ENCODE results near the gene PRDM15. TPM values are rescaled to one million over a fixed set of nuclear protein-coding genes. Genes with fewer than 3 reads are reported as not detected.

The PRDM15 gene
- polyA plus RNA-seq, 1 experiment: 7.6 TPM

DNA sequence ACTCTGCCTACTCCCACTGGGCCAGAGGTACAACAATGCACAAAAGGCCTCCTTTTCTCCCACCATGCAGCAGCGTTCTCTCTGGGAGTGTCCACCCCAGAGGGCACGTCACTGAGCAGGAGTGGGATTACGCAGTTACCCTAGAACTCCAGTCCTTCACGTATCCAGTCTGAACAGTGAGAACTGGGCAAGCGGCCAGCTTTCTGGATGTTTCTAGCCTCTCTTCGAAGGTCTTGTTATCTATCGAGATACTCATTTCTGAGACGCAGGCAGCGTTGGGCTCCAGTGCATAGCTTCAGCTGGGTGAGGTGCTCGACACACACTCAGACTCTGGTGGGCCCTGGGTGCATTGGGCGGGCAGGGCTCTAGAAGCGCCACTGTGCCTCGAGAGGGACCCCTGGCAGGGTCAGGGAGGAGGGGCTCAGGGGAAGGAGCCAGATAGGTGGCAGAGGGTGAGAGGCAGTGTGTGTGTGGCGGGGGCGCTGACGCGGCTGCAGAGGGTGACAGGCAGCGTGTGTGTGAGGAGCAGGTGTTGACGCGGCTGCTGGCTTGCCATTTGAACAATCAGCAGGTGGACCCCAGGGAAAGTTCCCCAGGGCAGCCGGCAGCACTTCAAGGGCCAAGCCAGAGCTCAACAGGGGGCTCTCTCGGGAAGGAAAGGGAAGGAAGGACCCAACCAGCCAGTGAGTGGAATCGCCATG is 27.9 kb downstream of the PRDM15 start:
- no peak for DNase-seq (ENCODE audit: low read depth)
- CTCF ChIA-PET: interaction anchor here (1.5 kb wide), 1 partner anchor 9 kb away, joined by 4 read pairs; no protein-coding TSS in a partner anchor
- peaks cover 8% of the 10 kb centered on the region for H3K36me3 ChIP-seq (ENCODE audit: control insufficient read depth, insufficient read depth, low read length)
- no peaks in the 10 kb centered on the region for H3K27me3 ChIP-seq (ENCODE audit: control insufficient read depth, insufficient read depth, low read length)
- no peak overlapping the region for H3K4me3 ChIP-seq (ENCODE audit: low read depth, low read length)
- POLR2A ChIA-PET: no interaction called here
- TF ChIP-seq, protein P1, sequence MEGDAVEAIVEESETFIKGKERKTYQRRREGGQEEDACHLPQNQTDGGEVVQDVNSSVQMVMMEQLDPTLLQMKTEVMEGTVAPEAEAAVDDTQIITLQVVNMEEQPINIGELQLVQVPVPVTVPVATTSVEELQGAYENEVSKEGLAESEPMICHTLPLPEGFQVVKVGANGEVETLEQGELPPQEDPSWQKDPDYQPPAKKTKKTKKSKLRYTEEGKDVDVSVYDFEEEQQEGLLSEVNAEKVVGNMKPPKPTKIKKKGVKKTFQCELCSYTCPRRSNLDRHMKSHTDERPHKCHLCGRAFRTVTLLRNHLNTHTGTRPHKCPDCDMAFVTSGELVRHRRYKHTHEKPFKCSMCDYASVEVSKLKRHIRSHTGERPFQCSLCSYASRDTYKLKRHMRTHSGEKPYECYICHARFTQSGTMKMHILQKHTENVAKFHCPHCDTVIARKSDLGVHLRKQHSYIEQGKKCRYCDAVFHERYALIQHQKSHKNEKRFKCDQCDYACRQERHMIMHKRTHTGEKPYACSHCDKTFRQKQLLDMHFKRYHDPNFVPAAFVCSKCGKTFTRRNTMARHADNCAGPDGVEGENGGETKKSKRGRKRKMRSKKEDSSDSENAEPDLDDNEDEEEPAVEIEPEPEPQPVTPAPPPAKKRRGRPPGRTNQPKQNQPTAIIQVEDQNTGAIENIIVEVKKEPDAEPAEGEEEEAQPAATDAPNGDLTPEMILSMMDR (IDR thresholded peaks at IDR 0.05; ENCODE audit: insufficient read depth, low read depth, low read length): no peak

DNA sequence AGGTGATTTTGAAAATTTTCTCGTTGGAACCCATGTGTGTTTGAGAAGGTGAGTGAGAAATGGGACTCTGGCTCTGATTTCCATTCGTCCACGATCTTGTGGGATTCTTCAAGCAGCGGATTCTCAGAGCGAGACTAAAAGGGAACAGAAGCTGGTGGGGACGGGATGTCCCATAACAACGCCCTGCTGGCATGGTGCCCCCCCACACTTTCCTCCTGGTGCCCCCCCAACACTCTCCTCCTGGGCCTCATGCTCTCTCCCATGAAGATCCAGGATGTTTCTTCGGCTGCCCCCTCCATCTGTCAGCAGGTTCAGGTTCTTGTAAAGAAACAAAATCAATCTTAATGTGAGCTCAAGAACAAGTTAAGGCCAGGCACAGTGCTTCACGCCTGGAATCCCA is 29.1 kb downstream of the PRDM15 start:
- Histone ChIP-seq H3K36me3 (ENCODE audit: control insufficient read depth, insufficient read depth, low read length) (peaks cover 8% of the 10 kb centered on the region), H3K4me3 (ENCODE audit: low read depth, low read length) (no peak overlapping the region), H3K27me3 (ENCODE audit: control insufficient read depth, insufficient read depth, low read length) (no peaks in the 10 kb centered on the region)
- ChIA-PET CTCF (interaction anchor here (0.6 to 1.2 kb wide), 3 partner anchors 10 to 425 kb away, joined by 3 read pairs; no protein-coding TSS in a partner anchor), POLR2A (no interaction called here)
- no peak for DNase-seq (ENCODE audit: low read depth)
- TF ChIP-seq, protein P1 (IDR thresholded peaks at IDR 0.05; ENCODE audit: insufficient read depth, low read depth, low read length): no peak

DNA sequence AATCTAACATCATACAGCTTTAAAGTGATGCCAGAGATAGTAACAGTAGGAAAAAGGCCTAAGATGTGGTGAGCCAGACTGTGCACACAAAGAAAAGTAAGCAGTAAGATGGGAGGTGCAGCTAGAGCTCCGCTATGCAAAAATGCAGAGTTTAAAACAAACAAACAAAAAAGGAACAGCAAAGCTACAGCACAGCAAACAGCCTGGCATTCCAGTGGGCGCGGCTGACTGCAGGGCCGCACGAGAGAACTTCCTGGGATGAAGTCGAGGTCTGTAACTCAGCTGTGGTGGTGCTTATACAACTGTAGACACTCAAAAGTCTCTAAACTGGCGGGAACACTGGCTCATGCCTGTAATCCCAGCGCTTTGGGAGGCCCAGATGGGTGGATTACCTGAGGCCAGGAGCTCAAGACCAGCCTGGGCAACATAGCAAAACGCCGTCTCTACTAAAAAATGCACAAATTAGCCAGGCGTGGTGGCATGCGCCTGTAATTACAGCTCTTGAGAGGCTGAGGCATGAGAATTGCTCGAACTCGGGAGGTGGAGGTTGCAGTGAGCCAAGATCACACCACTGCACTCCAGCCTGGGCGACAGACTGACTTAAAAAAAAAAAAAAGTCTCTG is 30.1 kb downstream of the PRDM15 start:
- peaks cover 3% of the 10 kb centered on the region; the same call in 1 of the 2 replicates for H3K36me3 ChIP-seq (ENCODE audit: control insufficient read depth, insufficient read depth, low read length)
- no peak for DNase-seq (ENCODE audit: low read depth)
- POLR2A ChIA-PET: no interaction called here

GRCh38 chr21:41848533-41848932 is 30.6 kb downstream of the PRDM15 start:
- TF ChIP-seq, protein P1 (IDR thresholded peaks at IDR 0.05; ENCODE audit: insufficient read depth, low read depth, low read length): no peak
- Histone ChIP-seq H3K4me3 (ENCODE audit: low read depth, low read length) (no peak overlapping the region), H3K27me3 (ENCODE audit: control insufficient read depth, insufficient read depth, low read length) (no peaks in the 10 kb centered on the region), H3K36me3 (ENCODE audit: control insufficient read depth, insufficient read depth, low read length) (peaks cover 1% of the 10 kb centered on the region; the same call in 1 of the 2 replicates)
- CTCF ChIA-PET: no interaction called here
- DNase-seq (ENCODE audit: low read depth): no peak
- POLR2A ChIA-PET: no interaction called here

More for the DNA sequence above, 30.1 kb downstream of the PRDM15 start:
- no peak overlapping the region for H3K4me3 ChIP-seq (ENCODE audit: low read depth, low read length)
- CTCF ChIA-PET: interaction anchor here (0.6 to 1.2 kb wide), 2 partner anchors 11 to 180 kb away, joined by 3 read pairs; no protein-coding TSS in a partner anchor
- TF ChIP-seq, protein P1 (IDR thresholded peaks at IDR 0.05; ENCODE audit: insufficient read depth, low read depth, low read length): no peak
- H3K27me3 ChIP-seq (ENCODE audit: control insufficient read depth, insufficient read depth, low read length): no peaks in the 10 kb centered on the region

DNA sequence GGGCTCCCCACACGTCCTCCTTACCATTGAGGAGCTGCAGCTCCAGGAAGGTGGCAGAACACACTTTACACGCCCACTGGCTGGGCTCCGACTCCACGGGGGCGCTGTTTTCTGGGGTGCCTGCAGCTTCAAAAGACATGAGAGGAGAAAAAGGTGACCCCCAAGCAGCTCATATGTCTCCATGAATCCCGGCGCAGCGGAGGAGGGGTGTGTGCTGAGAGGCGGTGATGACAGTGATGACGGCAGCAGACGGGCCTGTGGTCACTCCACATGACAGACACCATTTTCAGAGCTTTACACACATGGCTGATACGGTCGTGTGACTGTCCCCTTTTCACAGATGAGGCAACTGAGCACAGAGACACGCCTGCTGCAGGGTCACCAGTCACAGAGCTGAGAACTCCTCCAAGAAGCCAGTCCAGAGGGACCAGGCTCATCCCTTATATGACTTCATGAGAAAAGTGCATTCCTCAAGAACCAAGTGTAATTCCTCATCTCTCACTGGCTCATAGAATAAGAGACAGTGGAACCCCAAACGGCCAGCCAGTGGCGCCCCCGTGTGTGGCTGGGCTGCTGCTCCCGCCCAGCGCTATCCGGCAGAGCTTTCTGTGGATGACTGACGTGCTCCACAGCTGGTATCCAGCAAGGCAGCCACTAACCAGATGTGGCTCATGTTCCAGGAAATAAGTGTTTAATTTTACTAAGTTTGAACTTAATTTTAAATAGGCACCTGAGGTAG is 31.9 kb downstream of the PRDM15 start:
- ChIA-PET POLR2A (no interaction called here), CTCF (interaction anchor here (0.7 to 1.8 kb wide), 4 partner anchors 12 to 270 kb away, joined by 3 to 4 read pairs (median 3); no protein-coding TSS in a partner anchor)
- DNase-seq (ENCODE audit: low read depth): no peak
- no peak overlapping the region for H3K4me3 ChIP-seq (ENCODE audit: low read depth, low read length)
- H3K27me3 ChIP-seq (ENCODE audit: control insufficient read depth, insufficient read depth, low read length): no peaks in the 10 kb centered on the region
- TF ChIP-seq, protein P1 (IDR thresholded peaks at IDR 0.05; ENCODE audit: insufficient read depth, low read depth, low read length): peak; percentile 38
- peaks cover 1% of the 10 kb centered on the region; the same call in 1 of the 2 replicates for H3K36me3 ChIP-seq (ENCODE audit: control insufficient read depth, insufficient read depth, low read length)
